DMS53 (cell line): Measurements from ENCODE around the gene ELOVL1.
A peak's percentile ranks its signal among the peaks of the same experiment; 100 is the strongest.
"Not testable (repeated sequence)": the region's sequence is repeated elsewhere in the genome, so short reads cannot be mapped to it uniquely, and the experiment has no call there.

Experiments
- DNase-seq: peaks from one replicate; lab custom pipeline; 2025; lab: John Stamatoyannopoulos, UW

ELOVL1 gene

GRCh38 chr1:43367904-43368645 lies at the start of gene ELOVL1:
Gene ELOVL1 (minus strand): TSS chr1:43368011. CDS start chr1:43365609, 2,402 bp downstream.
- DNase-seq: peak; percentile 95

GRCh38 chr1:43415901-43416300 lies 48.1 kb upstream of the ELOVL1 start:
- no peak for DNase-seq

GRCh38 chr1:43414634-43415223 lies 46.9 kb upstream of the ELOVL1 start:
- peak; percentile 75 for DNase-seq

GRCh38 chr1:43413426-43413825 lies 45.6 kb upstream of the ELOVL1 start:
- not testable (repeated sequence) for DNase-seq

GRCh38 chr1:43410571-43410970 lies 42.8 kb upstream of the ELOVL1 start:
- no peak for DNase-seq

GRCh38 chr1:43405876-43406234 lies 38.0 kb upstream of the ELOVL1 start:
- DNase-seq: no peak

GRCh38 chr1:43405219-43405875 lies 37.5 kb upstream of the ELOVL1 start:
- no peak for DNase-seq

GRCh38 chr1:43404353-43404752 lies 36.5 kb upstream of the ELOVL1 start:
- DNase-seq: no peak

- no peak for DNase-seq
Measured at GRCh38 chr1:43402089-43402865, 34.5 kb upstream of the ELOVL1 start.

- not testable (repeated sequence) for DNase-seq
Measured at GRCh38 chr1:43400441-43400840, 32.6 kb upstream of the ELOVL1 start.

- DNase-seq: no peak
Measured at GRCh38 chr1:43398227-43398626, 30.4 kb upstream of the ELOVL1 start.

- no peak for DNase-seq
Measured at GRCh38 chr1:43396059-43396458, 28.2 kb upstream of the ELOVL1 start.

GRCh38 chr1:43395523-43395922 lies 27.7 kb upstream of the ELOVL1 start:
- no peak for DNase-seq

- no peak for DNase-seq
Measured at GRCh38 chr1:43392702-43393101, 24.9 kb upstream of the ELOVL1 start.

GRCh38 chr1:43389326-43390313 lies 21.8 kb upstream of the ELOVL1 start, which contains the start of the genes MED8 and SZT2:
Gene MED8 (minus strand): TSS chr1:43389800. CDS start chr1:43389764, 36 bp downstream.
Gene SZT2 (plus strand): TSS chr1:43389899. CDS start chr1:43389969, 70 bp downstream.
- peak; percentile 96 for DNase-seq

GRCh38 chr1:43388613-43389012 lies 20.8 kb upstream of the ELOVL1 start:
- DNase-seq: no peak

GRCh38 chr1:43387976-43388599 lies 20.3 kb upstream of the ELOVL1 start:
- no peak for DNase-seq

- no peak for DNase-seq
Measured at GRCh38 chr1:43386676-43387075, 18.9 kb upstream of the ELOVL1 start.

GRCh38 chr1:43383449-43383848 lies 15.6 kb upstream of the ELOVL1 start:
- DNase-seq: peak; percentile 48

GRCh38 chr1:43382027-43382779 lies 14.4 kb upstream of the ELOVL1 start:
- DNase-seq: no peak
